Activated naive CD4-positive, alpha-beta T cell treated with anti-CD3 and anti-CD28 coated beads for 36 hours (primary cell): ENCODE measurements around the gene NUDT1. TPM values are rescaled to one million over a fixed set of nuclear protein-coding genes. Genes with fewer than 3 reads are reported as not detected.
A peak's percentile ranks its signal among the peaks of the same experiment; 100 is the strongest.

Source experiments
- CTCF ChIA-PET: fragments of 350-600 bp; sonication (Branson Sonifier 250); formaldehyde crosslinking; loops from one replicate; lab custom pipeline; 2021; ENCODE audit warnings: antibody characterized with exemption; lab: Charles Lee
- DNase-seq: peaks from one replicate; pipeline ENCODE4 v3.0.0-alpha.2; 2020
- H3K27ac Mint-ChIP-seq: one replicate; pipeline ENCODE4 v1.8.0; 2021; ENCODE audit warnings: mild to moderate bottlenecking, mixed read lengths
- H3K27me3 Mint-ChIP-seq: one replicate; pipeline ENCODE4 v1.8.0; 2021; ENCODE audit warnings: low read depth, mixed read lengths
- H3K36me3 Mint-ChIP-seq: one replicate; pipeline ENCODE4 v1.8.0; 2021; ENCODE audit warnings: low read depth, mixed read lengths
- H3K4me1 Mint-ChIP-seq: one replicate; pipeline ENCODE4 v1.8.0; 2021; ENCODE audit warnings: low read depth, mixed read lengths
- H3K4me3 Mint-ChIP-seq: one replicate; pipeline ENCODE4 v1.8.0; 2021; ENCODE audit warnings: mild to moderate bottlenecking, moderate library complexity, mixed read lengths
- H3K9me3 Mint-ChIP-seq: one replicate; pipeline ENCODE4 v1.8.0; 2021; ENCODE audit warnings: mixed read lengths
- intact Hi-C: fragments of 100-400 bp; cut with micrococcal nuclease; formaldehyde crosslinking; loops from one replicate; pipeline ENCODE4 v1.15.1; 2023
- total RNA-seq, 2 experiments: library from RNA; stranded (reverse); gene quantifications; one replicate each; pipeline ENCODE4 v1.2.3, GENCODE V29; 2021

The NUDT1 gene
- total RNA-seq, 2 experiments from 2014 or later = 115 to 118 TPM

DNA sequence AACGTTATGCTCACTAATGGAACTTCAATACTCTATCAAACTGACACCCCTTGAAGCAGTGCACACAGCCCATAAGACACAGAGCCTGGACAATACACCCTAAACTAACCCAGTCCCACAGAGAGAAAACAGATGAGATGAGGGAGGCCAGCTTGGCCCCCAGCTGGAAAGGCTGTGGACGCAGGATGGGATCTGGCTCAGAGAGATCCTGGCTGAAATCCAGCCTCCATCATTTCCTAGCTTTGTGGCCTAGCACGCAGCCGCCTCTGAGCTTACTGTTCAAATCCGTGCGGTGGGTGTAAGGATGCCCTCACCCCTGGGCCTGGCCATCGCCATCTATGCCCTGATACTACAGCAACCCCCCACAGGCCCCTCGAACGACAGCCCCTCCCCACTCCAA, 39.5 kb downstream of the NUDT1 start:
- no peak overlapping the region for H3K4me3 Mint-ChIP-seq
- H3K27me3 Mint-ChIP-seq = no peaks in the 10 kb centered on the region
- CTCF ChIA-PET = no interaction called here
- DNase-seq = no peak
- H3K9me3 Mint-ChIP-seq = no peaks in the 10 kb centered on the region
- intact Hi-C loops = no loop called here
- H3K27ac Mint-ChIP-seq = no peak overlapping the region
- no peaks in the 10 kb centered on the region for H3K36me3 Mint-ChIP-seq
- peaks cover 3% of the 10 kb centered on the region for H3K4me1 Mint-ChIP-seq

- Mint-ChIP-seq H3K4me1 (peaks cover 3% of the 10 kb centered on the region), H3K4me3 (no peak overlapping the region), H3K27ac (no peak overlapping the region), H3K27me3 (no peaks in the 10 kb centered on the region), H3K36me3 (no peaks in the 10 kb centered on the region), H3K9me3 (no peaks in the 10 kb centered on the region)
- CTCF ChIA-PET = interaction anchor here (0.7 kb wide), 1 partner anchor 186 kb away, joined by 3 read pairs; no protein-coding TSS in a partner anchor
- DNase-seq = no peak
- intact Hi-C loops = no loop called here
Observed at GRCh38 chr7:2282185-2282751, 40.2 kb downstream of the NUDT1 start.

- no peak for DNase-seq
- peaks cover 3% of the 10 kb centered on the region for H3K4me1 Mint-ChIP-seq
- no peaks in the 10 kb centered on the region for H3K36me3 Mint-ChIP-seq
- CTCF ChIA-PET = interaction anchor here (0.7 kb wide), 1 partner anchor 186 kb away, joined by 3 read pairs; no protein-coding TSS in a partner anchor
- H3K9me3 Mint-ChIP-seq = no peaks in the 10 kb centered on the region
- H3K4me3 Mint-ChIP-seq = no peak overlapping the region
- no peak overlapping the region for H3K27ac Mint-ChIP-seq
- H3K27me3 Mint-ChIP-seq = no peaks in the 10 kb centered on the region
- intact Hi-C loops = no loop called here
Observed at GRCh38 chr7:2283074-2283473, 41.0 kb downstream of the NUDT1 start.

DNA sequence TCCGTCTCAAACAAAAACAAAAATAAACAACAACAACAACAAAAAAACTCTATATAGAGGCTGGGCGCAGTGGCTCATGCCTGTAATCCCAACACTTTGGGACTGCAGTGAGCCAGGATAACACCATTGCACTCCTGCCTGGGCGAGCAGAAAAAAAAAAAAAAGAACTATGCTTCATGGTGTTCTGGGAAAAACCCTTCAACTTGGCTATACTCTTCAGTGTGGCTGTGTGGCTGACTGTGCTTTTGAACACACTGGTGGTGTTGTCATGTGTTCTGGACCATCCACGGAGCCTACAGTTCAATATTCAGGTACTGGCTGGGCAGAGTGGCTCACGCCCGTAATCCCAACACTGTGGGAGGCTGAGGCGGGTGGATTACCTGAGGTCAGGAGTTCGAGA, 45.7 kb downstream of the NUDT1 start:
- no peak for DNase-seq
- intact Hi-C loops = no loop called here
- H3K4me1 Mint-ChIP-seq = no peaks in the 10 kb centered on the region
- H3K27me3 Mint-ChIP-seq = no peaks in the 10 kb centered on the region
- no peaks in the 10 kb centered on the region for H3K36me3 Mint-ChIP-seq
- H3K4me3 Mint-ChIP-seq = no peak overlapping the region
- H3K9me3 Mint-ChIP-seq = no peaks in the 10 kb centered on the region
- CTCF ChIA-PET = no interaction called here
- H3K27ac Mint-ChIP-seq = no peak overlapping the region

GRCh38 chr7:2288503-2288902, 46.5 kb downstream of the NUDT1 start:
- DNase-seq = no peak
- Mint-ChIP-seq H3K27ac (no peak overlapping the region), H3K4me3 (no peak overlapping the region), H3K4me1 (no peaks in the 10 kb centered on the region), H3K9me3 (no peaks in the 10 kb centered on the region), H3K27me3 (no peaks in the 10 kb centered on the region), H3K36me3 (no peaks in the 10 kb centered on the region)
- CTCF ChIA-PET = no interaction called here
- intact Hi-C loops = no loop called here

DNA sequence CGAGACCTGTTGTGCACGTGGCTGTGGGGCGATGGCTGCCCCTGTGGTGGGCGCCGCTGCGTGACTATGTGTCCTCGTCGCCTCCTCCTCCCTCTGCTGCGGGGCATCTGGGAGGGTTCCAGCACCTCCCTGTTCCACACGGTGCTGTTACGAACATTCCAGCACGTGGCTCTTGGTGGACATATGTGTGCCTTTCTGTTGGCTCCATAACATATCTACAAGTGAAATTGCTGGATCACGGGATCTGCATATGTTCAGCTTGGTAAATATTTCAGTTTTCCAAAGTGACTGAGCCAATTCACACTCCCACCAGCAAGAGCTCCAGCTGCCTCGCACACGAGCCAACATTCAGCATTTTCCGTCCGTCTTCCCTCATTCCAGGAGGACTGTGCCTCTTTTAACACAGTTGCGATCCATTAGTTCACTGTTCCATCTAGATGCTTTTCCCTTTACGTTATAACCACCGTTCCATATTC, 47.1 kb downstream of the NUDT1 start:
- no peak for DNase-seq
- Mint-ChIP-seq H3K4me1 (no peaks in the 10 kb centered on the region), H3K9me3 (no peaks in the 10 kb centered on the region), H3K27me3 (no peaks in the 10 kb centered on the region), H3K4me3 (no peak overlapping the region), H3K27ac (no peak overlapping the region), H3K36me3 (no peaks in the 10 kb centered on the region)
- intact Hi-C loops = no loop called here
- CTCF ChIA-PET = no interaction called here

DNA sequence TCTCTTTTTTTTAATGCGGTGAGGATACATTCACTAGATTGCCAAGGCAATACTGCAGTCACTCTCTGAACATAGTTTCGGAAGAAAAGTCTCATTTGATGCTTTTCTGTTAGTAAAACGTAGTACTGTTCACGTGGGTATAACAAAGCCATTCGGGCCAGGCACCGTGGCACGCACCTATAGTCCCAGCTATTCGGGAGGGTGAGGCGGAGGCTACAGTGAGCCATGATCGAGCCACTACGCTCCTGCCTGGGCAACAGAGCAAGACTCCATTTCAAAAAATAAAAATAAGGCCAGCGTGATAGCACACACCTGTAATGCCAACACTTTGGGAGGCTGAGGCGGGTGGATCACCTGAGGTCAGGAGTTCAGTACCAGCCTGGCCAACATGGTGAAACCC, 47.6 kb downstream of the NUDT1 start:
- DNase-seq = no peak
- intact Hi-C loops = no loop called here
- Mint-ChIP-seq H3K9me3 (no peaks in the 10 kb centered on the region), H3K4me3 (no peak overlapping the region), H3K36me3 (no peaks in the 10 kb centered on the region), H3K27ac (no peak overlapping the region), H3K4me1 (no peaks in the 10 kb centered on the region), H3K27me3 (no peaks in the 10 kb centered on the region)
- CTCF ChIA-PET = no interaction called here

DNA sequence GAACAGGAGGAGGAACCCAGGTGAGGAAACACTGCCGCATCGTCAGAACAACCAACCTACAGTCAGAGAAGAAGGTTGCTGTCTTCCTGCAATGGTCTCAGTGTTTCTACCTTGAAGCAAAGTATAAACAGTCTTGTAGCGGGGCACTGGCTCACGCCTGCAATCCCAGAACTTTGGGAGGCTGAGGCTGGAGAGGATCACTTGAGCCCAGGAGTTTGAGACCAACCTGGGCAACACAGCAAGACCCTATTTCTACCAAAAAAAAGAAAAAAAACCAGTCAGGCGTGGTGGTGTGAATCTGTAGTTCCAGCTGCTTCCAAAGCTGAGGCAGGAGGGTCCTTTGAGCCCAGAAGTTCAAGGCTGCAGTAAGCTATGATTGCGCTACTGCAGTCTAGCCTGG, 48.9 kb downstream of the NUDT1 start:
- intact Hi-C loops = no loop called here
- no peaks in the 10 kb centered on the region for H3K4me1 Mint-ChIP-seq
- no peak for DNase-seq
- no peaks in the 10 kb centered on the region for H3K9me3 Mint-ChIP-seq
- H3K27ac Mint-ChIP-seq = no peak overlapping the region
- no peaks in the 10 kb centered on the region for H3K27me3 Mint-ChIP-seq
- H3K4me3 Mint-ChIP-seq = no peak overlapping the region
- no peaks in the 10 kb centered on the region for H3K36me3 Mint-ChIP-seq
- CTCF ChIA-PET = no interaction called here

DNA sequence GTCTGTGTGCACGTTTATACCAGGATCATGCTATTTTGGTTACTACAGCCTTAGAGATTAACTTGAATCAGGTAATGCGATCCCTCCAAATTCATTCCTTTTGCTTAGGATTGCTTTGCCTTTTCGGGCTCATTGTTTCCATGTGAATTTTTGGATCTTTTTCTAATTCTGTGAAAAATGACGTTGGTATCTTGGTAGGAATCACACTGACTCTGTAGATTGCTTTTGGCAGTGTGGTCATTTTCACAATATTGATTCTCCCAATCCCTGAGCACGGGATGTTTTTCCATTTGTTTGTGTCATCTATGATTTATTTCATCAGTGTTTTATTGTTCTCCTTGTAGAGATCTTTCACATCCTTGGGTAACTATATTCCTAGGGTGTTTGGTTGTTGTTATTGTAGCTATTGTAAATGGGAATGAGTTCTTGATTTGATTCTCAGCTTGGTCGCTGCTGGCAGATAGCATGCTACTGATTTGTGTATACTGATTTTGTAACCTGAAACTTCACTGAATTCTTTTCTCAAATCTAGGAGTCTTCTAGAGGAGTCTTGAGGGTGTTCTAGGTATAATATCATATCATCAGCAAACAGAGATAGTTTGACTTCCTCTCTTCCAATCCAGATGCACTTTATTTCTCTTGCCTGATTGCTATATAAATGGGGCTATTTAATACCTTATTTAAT, 54.1 kb downstream of the NUDT1 start:
- no peak overlapping the region for H3K27ac Mint-ChIP-seq

DNA sequence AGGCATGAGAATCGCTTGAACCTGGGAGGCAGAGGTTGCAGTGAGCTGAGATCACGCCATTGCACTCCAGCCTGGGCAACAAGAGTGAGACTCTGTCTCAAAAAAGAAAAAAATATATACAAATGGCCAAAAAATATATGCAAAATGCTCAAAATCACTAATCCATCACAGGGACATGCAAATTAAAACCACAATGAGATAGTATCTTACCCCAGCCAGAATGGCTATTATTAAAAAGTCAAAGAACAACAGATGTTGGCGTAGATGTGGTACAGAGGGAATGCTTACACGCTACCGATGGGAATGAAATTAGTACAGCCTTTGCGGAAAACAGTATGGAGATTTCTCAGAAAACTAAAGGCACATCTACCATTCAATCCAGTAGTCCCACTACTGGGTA, 54.8 kb downstream of the NUDT1 start:
- DNase-seq = no peak
- no peaks in the 10 kb centered on the region for H3K9me3 Mint-ChIP-seq
- intact Hi-C loops = no loop called here
- no peaks in the 10 kb centered on the region for H3K27me3 Mint-ChIP-seq
- no peak overlapping the region for H3K4me3 Mint-ChIP-seq
- CTCF ChIA-PET = no interaction called here
- no peaks in the 10 kb centered on the region for H3K36me3 Mint-ChIP-seq
- peaks cover 18% of the 10 kb centered on the region for H3K4me1 Mint-ChIP-seq
- no peak overlapping the region for H3K27ac Mint-ChIP-seq

More for the DNA sequence above, 54.1 kb downstream of the NUDT1 start:
- Mint-ChIP-seq H3K4me1 (peaks cover 18% of the 10 kb centered on the region), H3K9me3 (no peaks in the 10 kb centered on the region), H3K4me3 (no peak overlapping the region), H3K36me3 (no peaks in the 10 kb centered on the region), H3K27me3 (no peaks in the 10 kb centered on the region)
- intact Hi-C loops = no loop called here
- CTCF ChIA-PET = no interaction called here
- DNase-seq = no peak

DNA sequence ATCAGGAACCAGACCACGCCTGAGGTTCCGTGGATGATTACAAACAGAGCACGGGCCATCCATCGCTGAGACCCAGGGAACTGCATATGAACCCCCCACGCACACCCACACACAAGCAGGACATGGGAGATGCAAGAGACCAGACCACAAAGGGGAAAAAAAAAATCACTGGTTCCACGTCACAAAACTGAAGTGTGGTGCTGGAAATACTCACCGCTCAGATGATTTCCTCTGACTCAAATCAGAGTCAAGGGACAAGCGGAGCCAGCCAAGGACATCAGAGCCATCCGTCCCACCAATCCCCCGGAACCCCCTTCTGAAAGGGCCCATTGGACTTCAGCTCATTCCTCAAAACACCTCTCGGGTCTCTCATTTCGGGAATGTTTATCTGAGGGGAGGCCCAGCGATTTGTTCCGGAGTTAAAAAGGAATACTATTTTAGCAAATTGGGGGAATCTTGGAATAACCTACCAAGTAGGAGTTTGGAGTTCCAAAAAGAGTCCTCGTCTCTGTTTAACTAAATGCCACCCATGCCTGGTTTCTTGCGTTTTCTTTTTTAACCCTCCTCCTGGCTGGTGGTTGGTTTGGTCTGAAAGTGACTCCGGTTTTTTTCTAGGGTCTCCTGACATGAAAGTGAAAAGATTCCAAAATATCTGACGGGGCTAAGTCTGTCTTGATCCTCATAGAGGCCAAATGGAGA, 57.3 kb downstream of the NUDT1 start:
- Mint-ChIP-seq H3K36me3 (no peaks in the 10 kb centered on the region), H3K4me1 (peaks cover 18% of the 10 kb centered on the region), H3K27me3 (no peaks in the 10 kb centered on the region), H3K4me3 (no peak overlapping the region), H3K9me3 (no peaks in the 10 kb centered on the region), H3K27ac (no peak overlapping the region)
- DNase-seq = peak; percentile 22
- intact Hi-C loops = no loop called here
- CTCF ChIA-PET = no interaction called here

- Mint-ChIP-seq H3K4me1 (peaks cover 18% of the 10 kb centered on the region), H3K4me3 (no peak overlapping the region), H3K9me3 (no peaks in the 10 kb centered on the region), H3K36me3 (no peaks in the 10 kb centered on the region), H3K27me3 (no peaks in the 10 kb centered on the region), H3K27ac (no peak overlapping the region)
- intact Hi-C loops = no loop called here
- no peak for DNase-seq
- CTCF ChIA-PET = no interaction called here
Observed at GRCh38 chr7:2299870-2300512, 58.0 kb downstream of the NUDT1 start.
